ENCODE measurements around the gene AFP. TPM values are rescaled to one million over a fixed set of nuclear protein-coding genes. Genes with fewer than 3 reads are reported as not detected.

AFP gene
- polyA plus RNA-seq, 1 donor (not counting 4 experiments of a cell fraction or from before 2014, with no cell fraction given), result 1.8 TPM

DNA sequence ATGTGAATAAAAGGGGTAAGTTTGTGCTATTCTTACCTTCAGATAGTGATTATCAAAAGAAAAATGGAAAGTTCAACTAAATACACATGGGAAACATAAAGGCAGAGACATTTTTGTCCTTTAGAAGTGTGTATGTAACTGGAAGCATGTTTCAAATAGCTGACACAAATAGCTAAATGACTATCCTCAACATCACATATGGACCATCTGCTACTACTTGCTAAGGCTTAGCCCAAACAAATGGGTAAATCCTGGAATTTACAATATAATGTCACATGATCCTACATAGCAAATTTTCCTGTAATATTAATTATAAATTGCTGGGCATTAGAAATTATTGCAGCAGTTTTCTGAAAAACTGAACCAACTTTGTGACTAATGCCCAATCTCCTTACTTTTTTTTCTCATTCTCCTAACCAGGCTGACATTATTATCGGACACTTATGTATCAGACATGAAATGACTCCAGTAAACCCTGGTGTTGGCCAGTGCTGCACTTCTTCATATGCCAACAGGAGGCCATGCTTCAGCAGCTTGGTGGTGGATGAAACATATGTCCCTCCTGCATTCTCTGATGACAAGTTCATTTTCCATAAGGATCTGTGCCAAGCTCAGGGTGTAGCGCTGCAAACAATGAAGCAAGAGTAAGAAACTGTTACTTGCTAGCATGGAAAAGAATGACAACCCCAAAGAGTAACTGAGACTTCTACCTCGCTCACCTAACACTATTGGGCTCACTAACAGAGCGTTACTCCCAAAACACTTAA, 16.1 kb downstream of the AFP start:
- H3K4me1 ChIP-seq (ENCODE audit: control insufficient read depth, extremely low read depth, insufficient read depth, low read length), result peaks cover 42% of the 10 kb centered on the region
- peak; percentile 62 for FAIRE-seq
- TF ChIP-seq CTCF (optimal IDR thresholded peaks at IDR 0.05 in 1 of 3, IDR thresholded peaks at IDR 0.05 in 1 of 3, conservative IDR thresholded peaks at IDR 0.05 in 1 of 3; ENCODE audit: extremely low read depth in 1 of 3, insufficient read depth in 2 of 3, low read length in 3 of 3), result no peak
- TF ChIP-seq EZH2 (IDR thresholded peaks at IDR 0.05; ENCODE audit: low read length), result no peak
- no peaks in the 10 kb centered on the region for H4K20me1 ChIP-seq (ENCODE audit: control insufficient read depth, extremely low read depth, insufficient read depth, low read length)
- H3K9me1 ChIP-seq (ENCODE audit: control insufficient read depth, extremely low read depth, insufficient read depth, low read length), result no peaks in the 10 kb centered on the region
- dilution Hi-C loops (cut with MboI; ENCODE audit: extremely low pct_ligation_motif_present, low sequenced_read_pairs), result no loop called here
- H3K79me2 ChIP-seq (ENCODE audit: control insufficient read depth, insufficient read depth, low read length), result no peaks in the 10 kb centered on the region
- no peak overlapping the region for H3K4me2 ChIP-seq (ENCODE audit: control insufficient read depth, extremely low read depth, insufficient read depth, low read depth, low read length)
- H3K9me3 ChIP-seq (ENCODE audit: control insufficient read depth, low read depth, low read length), result no peaks in the 10 kb centered on the region
- H3K4me3 ChIP-seq (ENCODE audit: control insufficient read depth in 2 of 3, extremely low read depth in 1 of 3, insufficient read depth in 2 of 3, low read depth in 1 of 3, low read length in 3 of 3), result no peak overlapping the region
- no peaks in the 10 kb centered on the region for H3K27me3 ChIP-seq (ENCODE audit: control insufficient read depth, extremely low read depth, insufficient read depth, low read length)
- H3K36me3 ChIP-seq (ENCODE audit: control insufficient read depth in 2 of 2, extremely low read depth in 1 of 2, insufficient read depth in 2 of 2, low read length in 2 of 2), result no peaks in the 10 kb centered on the region
- no peak overlapping the region for H3K27ac ChIP-seq (ENCODE audit: control insufficient read depth, insufficient read depth, low read length)
- no peak for DNase-seq (ENCODE audit: low read depth, low spot score)
- no peak overlapping the region for H3K9ac ChIP-seq (ENCODE audit: control insufficient read depth, extremely low read depth, insufficient read depth, low read length)
- no peak overlapping the region for H2AFZ ChIP-seq (ENCODE audit: control insufficient read depth, low read length)

GRCh38 chr4:73452953-73453700, 17.1 kb downstream of the AFP start:
- Histone ChIP-seq H4K20me1 (ENCODE audit: control insufficient read depth, extremely low read depth, insufficient read depth, low read length) (no peaks in the 10 kb centered on the region), H3K9ac (ENCODE audit: control insufficient read depth, extremely low read depth, insufficient read depth, low read length) (no peak overlapping the region), H3K4me2 (ENCODE audit: control insufficient read depth, extremely low read depth, insufficient read depth, low read depth, low read length) (peak overlapping the region; percentile 42), H3K79me2 (ENCODE audit: control insufficient read depth, insufficient read depth, low read length) (no peaks in the 10 kb centered on the region), H3K4me3 (ENCODE audit: control insufficient read depth in 2 of 3, extremely low read depth in 1 of 3, insufficient read depth in 2 of 3, low read depth in 1 of 3, low read length in 3 of 3) (no peak overlapping the region), H3K4me1 (ENCODE audit: control insufficient read depth, extremely low read depth, insufficient read depth, low read length) (peaks cover 34% of the 10 kb centered on the region), H3K9me1 (ENCODE audit: control insufficient read depth, extremely low read depth, insufficient read depth, low read length) (no peaks in the 10 kb centered on the region), H3K9me3 (ENCODE audit: control insufficient read depth, low read depth, low read length) (no peaks in the 10 kb centered on the region), H3K36me3 (ENCODE audit: control insufficient read depth in 2 of 2, extremely low read depth in 1 of 2, insufficient read depth in 2 of 2, low read length in 2 of 2) (no peaks in the 10 kb centered on the region), H3K27ac (ENCODE audit: control insufficient read depth, insufficient read depth, low read length) (no peak overlapping the region), H2AFZ (ENCODE audit: control insufficient read depth, low read length) (peak overlapping the region; percentile 85), H3K27me3 (ENCODE audit: control insufficient read depth, extremely low read depth, insufficient read depth, low read length) (no peaks in the 10 kb centered on the region)
- TF ChIP-seq EZH2 (IDR thresholded peaks at IDR 0.05; ENCODE audit: low read length) (no peak), CTCF (optimal IDR thresholded peaks at IDR 0.05 in 1 of 3, IDR thresholded peaks at IDR 0.05 in 1 of 3, conservative IDR thresholded peaks at IDR 0.05 in 1 of 3; ENCODE audit: extremely low read depth in 1 of 3, insufficient read depth in 2 of 3, low read length in 3 of 3) (no peak)
- dilution Hi-C loops (cut with MboI; ENCODE audit: extremely low pct_ligation_motif_present, low sequenced_read_pairs), result no loop called here
- no peak for DNase-seq (ENCODE audit: low read depth, low spot score)
- peak; percentile 86 for FAIRE-seq

Measured in keratinocyte (primary cell).